Body of pancreas (tissue), 4 donors: ENCODE results near the gene CLEC11A. TPM values are rescaled to one million over a fixed set of nuclear protein-coding genes. Genes with fewer than 3 reads are reported as not detected.
"Not testable (repeated sequence)": the region's sequence is repeated elsewhere in the genome, so short reads cannot be mapped to it uniquely, and the experiment has no call there.

Experiments
- ATAC-seq: fragments of 150-250 bp; one replicate; pipeline ENCODE4 v1.9.1; 2016
- DNase-seq, 4 donors: peaks; one replicate each; pipeline ENCODE4 v3.0.0-alpha.2; 2019
- H3K27ac ChIP-seq, 4 donors: fragments of 200-600 bp; sonication (generic); 1 replicate in 3 of 4; 2 replicates in 1 of 4; pipeline versions ENCODE4 v1.5.1 to v1.6.1; 2016 to 2019; ENCODE audit warnings: mild to moderate bottlenecking in 1 of 4, mixed read lengths in 1 of 4, moderate library complexity in 1 of 4
- H3K27me3 ChIP-seq, 2 donors: fragments of 200-600 bp; sonication (generic); one replicate each; pipeline ENCODE4 v1.6.0; 2016; ENCODE audit warnings: mild to moderate bottlenecking in 1 of 2
- H3K36me3 ChIP-seq, 2 donors: fragments of 200-600 bp; sonication (generic); replicated peaks in 1 of 2; 2 replicates each; pipeline ENCODE4 v1.5.1; 2016; ENCODE audit warnings: low read depth in 2 of 2; ENCODE audit not compliant: insufficient read depth in 1 of 2
- H3K4me1 ChIP-seq: fragments of 200-600 bp; sonication (generic); one replicate; pipeline ENCODE4 v1.6.0; 2016
- H3K4me3 ChIP-seq, 2 donors: fragments of 200-600 bp; sonication (generic); 1 replicate in 1 of 2; 2 replicates in 1 of 2; pipeline ENCODE4 v1.5.1; 2016 to 2019
- H3K9me3 ChIP-seq, 3 donors: fragments of 200-600 bp; sonication (generic); 1 replicate in 2 of 3; 2 replicates in 1 of 3; pipeline ENCODE4 v1.5.1; 2016
- POLR2A ChIP-seq, 3 donors: fragments of 450-650 bp; IDR thresholded peaks; one replicate each; pipeline ENCODE4 v1.6.1; 2016; ENCODE audit warnings: antibody characterized with exemption in 3 of 3, mild to moderate bottlenecking in 2 of 3
- WGBS, 2 donors: methylation state at CpG; one replicate each; pipeline ENCODE4 v1.1.5; 2017; 5-methylcytosine and 5-hydroxymethylcytosine counted together
- intact Hi-C: fragments of 100-400 bp; cut with DNase I; formaldehyde crosslinking; loops from one replicate; pipeline ENCODE4 v1.15.1; 2023
- total RNA-seq, 2 donors: library from RNA; depleted of rRNA; stranded (reverse); fragments of >200 nt; gene quantifications; one replicate each; pipeline ENCODE4 v1.1.0, GENCODE V29; 2016
- TF ChIP-seq, protein P1 (sequence below), 7 experiments: fragments of 450-650 bp in 4 of 7; fragments of 200-600 bp in 3 of 7; sonication (generic) in 3 of 7; IDR thresholded peaks; one replicate each; pipeline ENCODE4 v1.5.1; 2016 to 2019; ENCODE audit warnings: antibody characterized with exemption in 7 of 7

CLEC11A gene
- total RNA-seq, 2 donors from 2014 or later = 5.2 to 24.1 TPM

DNA sequence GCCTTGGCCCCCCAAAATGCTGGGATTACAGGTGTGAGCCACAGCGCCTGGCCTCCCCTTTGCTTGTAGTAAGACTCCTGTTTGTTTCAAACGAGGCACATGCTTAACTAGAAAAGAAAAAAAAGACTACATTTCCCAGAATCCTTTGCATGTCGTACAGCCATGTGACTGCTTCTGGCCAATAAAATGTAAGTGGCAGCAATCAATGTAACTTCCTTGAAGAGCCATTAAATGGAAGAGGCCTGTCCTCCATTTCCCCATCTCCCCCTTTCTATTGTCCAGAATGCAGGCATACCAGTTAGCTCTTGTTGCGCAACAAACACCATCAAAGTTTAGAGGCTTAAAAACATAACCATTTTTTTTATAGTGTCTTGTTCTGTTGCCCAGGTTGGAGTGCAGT lies 36.7 kb downstream of the CLEC11A start:
- intact Hi-C loops = no loop called here
- ATAC-seq (no peak), DNase-seq (no peak)
- WGBS, 2 donors = 60 to 66% methylated on average over 3 to 4 of the region's 4 CpGs
- no peak for TF ChIP-seq POLR2A (IDR thresholded peaks at IDR 0.05)
- TF ChIP-seq, protein P1, sequence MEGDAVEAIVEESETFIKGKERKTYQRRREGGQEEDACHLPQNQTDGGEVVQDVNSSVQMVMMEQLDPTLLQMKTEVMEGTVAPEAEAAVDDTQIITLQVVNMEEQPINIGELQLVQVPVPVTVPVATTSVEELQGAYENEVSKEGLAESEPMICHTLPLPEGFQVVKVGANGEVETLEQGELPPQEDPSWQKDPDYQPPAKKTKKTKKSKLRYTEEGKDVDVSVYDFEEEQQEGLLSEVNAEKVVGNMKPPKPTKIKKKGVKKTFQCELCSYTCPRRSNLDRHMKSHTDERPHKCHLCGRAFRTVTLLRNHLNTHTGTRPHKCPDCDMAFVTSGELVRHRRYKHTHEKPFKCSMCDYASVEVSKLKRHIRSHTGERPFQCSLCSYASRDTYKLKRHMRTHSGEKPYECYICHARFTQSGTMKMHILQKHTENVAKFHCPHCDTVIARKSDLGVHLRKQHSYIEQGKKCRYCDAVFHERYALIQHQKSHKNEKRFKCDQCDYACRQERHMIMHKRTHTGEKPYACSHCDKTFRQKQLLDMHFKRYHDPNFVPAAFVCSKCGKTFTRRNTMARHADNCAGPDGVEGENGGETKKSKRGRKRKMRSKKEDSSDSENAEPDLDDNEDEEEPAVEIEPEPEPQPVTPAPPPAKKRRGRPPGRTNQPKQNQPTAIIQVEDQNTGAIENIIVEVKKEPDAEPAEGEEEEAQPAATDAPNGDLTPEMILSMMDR (IDR thresholded peaks at IDR 0.05) = no peak
- H3K9me3 ChIP-seq = no peaks in the 10 kb centered on the region
- no peak overlapping the region for H3K4me3 ChIP-seq
- H3K4me1 ChIP-seq = no peaks in the 10 kb centered on the region
- no peaks in the 10 kb centered on the region for H3K27me3 ChIP-seq
- H3K36me3 ChIP-seq = no peaks in the 10 kb centered on the region
- no peak overlapping the region for H3K27ac ChIP-seq

DNA sequence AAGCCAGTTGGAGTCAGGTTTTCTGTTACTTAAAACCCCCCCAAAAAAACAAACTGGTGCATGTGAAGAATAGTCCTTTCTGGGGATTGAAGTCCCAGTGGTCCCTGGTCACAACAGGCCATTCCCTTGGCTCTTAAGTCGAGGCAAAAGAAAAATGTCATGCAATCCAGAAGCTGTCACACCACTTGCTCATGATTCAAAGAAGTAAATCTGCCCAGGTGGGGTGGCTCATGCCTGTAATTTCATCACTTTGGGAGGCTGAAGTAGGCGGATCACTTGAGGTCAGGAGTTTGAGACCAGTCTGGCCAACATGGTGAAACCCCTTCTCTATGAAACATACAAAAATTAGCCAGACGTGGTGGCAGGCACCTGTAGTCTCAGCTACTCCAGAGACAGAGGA lies 38.3 kb downstream of the CLEC11A start:
- H3K36me3 ChIP-seq, H3K9me3 ChIP-seq, ATAC-seq, intact Hi-C loops, DNase-seq, H3K27ac ChIP-seq, H3K4me1 ChIP-seq, H3K27me3 ChIP-seq, H3K4me3 ChIP-seq: not testable (repeated sequence)
- 32 to 45% methylated on average over 3 of the region's 3 CpGs for WGBS, 2 donors

DNA sequence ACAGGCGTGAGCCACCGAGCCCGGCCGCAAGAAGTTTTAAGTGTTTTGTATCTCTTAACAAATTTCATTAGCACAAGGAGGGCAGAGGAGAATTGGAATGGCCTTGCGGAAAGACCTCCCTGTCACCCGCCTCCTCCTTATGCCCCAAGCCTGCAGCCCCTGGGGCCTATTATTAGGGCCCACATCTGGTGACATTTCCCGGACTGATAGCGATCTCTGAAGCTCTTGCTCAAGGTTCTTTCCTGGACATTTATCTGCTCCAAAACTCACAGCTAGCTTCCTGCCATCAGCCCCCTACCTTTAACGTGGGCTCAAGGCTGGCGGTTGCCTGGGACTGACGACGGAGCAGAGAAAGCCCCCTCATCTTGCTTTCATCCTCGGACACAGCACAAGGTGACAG lies 40.4 kb downstream of the CLEC11A start:
- H3K4me3 ChIP-seq, H3K9me3 ChIP-seq, ATAC-seq, H3K27ac ChIP-seq, H3K36me3 ChIP-seq, H3K4me1 ChIP-seq, intact Hi-C loops, DNase-seq, H3K27me3 ChIP-seq: not testable (repeated sequence)
- 53 to 58% methylated on average over 8 to 12 of the region's 13 CpGs for WGBS, 2 donors

DNA sequence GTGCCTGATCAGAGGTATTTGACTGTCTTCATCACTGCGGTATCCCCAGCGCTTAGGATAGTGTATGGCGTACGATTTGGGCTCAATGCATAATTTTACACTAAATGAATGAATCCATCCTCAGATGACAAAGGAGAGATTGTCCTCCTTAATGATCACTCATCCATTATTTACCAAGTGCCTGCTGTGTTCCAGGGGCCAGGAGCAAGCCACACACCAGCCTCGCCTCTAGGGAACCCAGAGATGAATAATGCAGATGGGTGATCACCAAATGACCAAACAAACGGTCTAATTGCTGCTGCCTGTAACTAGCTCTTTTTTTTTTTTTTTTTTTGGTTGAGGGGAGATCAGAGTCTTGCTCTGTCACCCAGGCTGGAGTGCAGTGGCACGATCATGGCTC lies 41.2 kb downstream of the CLEC11A start:
- Histone ChIP-seq H3K4me3 (no peak overlapping the region), H3K27me3 (no peaks in the 10 kb centered on the region), H3K4me1 (no peaks in the 10 kb centered on the region), H3K9me3 (no peaks in the 10 kb centered on the region), H3K36me3 (no peaks in the 10 kb centered on the region), H3K27ac (no peak overlapping the region)
- no peak for DNase-seq
- TF ChIP-seq, protein P1 (IDR thresholded peaks at IDR 0.05) = no peak
- no peak for TF ChIP-seq POLR2A (IDR thresholded peaks at IDR 0.05)
- intact Hi-C loops = no loop called here
- WGBS, 2 donors = 48 to 52% methylated on average over 7 of the region's 7 CpGs
- no peak for ATAC-seq

DNA sequence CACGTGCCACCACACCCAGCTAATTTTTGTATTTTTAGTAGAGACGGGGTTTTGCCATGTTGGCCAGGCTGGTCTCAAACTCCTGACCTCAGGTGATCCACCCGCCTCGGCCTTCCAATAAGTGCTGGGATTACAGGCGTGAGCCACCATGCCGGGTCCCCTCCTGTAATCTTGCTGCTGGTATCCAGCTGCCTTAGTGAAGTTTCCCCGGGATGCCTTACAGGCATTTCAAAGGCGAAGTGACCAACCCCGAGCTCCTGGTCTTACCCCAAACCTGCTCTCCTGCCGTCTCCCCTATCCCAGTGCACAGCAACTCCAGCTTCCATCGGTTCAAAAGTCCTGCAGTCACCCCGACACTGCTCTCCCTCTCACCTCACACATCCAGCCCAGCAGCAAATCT lies 43.6 kb downstream of the CLEC11A start:
- H3K27me3 ChIP-seq, H3K9me3 ChIP-seq, intact Hi-C loops, H3K4me1 ChIP-seq, H3K27ac ChIP-seq, DNase-seq, H3K36me3 ChIP-seq, H3K4me3 ChIP-seq, ATAC-seq: not testable (repeated sequence)
- WGBS, 2 donors = 51 to 69% methylated on average over 12 of the region's 12 CpGs

DNA sequence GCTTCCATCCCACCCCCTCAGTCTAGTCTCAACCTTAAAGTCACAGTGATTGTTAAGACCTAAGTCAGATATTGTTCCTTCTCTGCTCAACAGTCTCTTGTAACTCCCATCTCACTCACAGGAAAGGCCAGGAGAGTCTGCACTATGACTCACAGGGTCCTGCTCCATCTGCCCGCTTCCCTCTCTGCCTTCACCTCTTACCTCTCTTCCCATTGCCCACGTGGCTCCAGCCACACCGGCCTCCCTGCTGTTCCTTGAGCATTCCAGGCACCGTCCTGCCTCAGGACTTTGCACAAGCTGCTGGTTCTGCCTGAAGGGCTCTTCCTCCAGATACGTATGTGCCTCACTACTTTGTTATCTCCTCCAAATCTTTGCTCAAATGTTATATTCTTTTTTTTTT lies 44.1 kb downstream of the CLEC11A start:
- intact Hi-C loops, H3K27ac ChIP-seq, H3K9me3 ChIP-seq, DNase-seq, H3K36me3 ChIP-seq, ATAC-seq, H3K4me1 ChIP-seq, H3K27me3 ChIP-seq, H3K4me3 ChIP-seq: not testable (repeated sequence)
- 23 to 27% methylated on average over 5 of the region's 5 CpGs for WGBS, 2 donors

DNA sequence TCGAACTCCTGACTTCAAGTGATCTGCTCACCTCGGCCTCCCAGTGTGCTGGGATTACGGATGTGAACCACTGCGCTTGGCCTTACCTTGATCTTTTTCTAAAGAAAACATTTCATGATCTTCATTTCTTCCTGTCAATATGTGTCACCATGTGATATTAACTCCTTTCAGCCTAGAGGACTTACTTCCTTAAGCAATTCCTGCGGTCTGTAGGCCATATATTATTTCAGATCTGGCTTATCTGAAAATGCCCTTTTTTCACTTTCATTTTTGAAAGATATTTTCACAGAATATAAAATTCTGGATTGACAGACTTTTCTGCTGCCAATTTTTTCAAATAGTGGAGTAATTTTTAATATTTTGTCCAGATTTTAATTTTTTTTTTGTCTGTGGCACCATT lies 45.1 kb downstream of the CLEC11A start:
- TF ChIP-seq POLR2A (IDR thresholded peaks at IDR 0.05) = no peak
- TF ChIP-seq, protein P1 (IDR thresholded peaks at IDR 0.05) = no peak
- no peak for DNase-seq
- WGBS, 2 donors = 46 to 49% methylated on average over 5 of the region's 5 CpGs
- Histone ChIP-seq H3K4me3 (no peak overlapping the region), H3K4me1 (no peaks in the 10 kb centered on the region), H3K9me3 (peaks cover 0 to 5% (median 0%) of the 10 kb centered on the region in 3 donors), H3K27ac (no peak overlapping the region), H3K36me3 (no peaks in the 10 kb centered on the region), H3K27me3 (no peaks in the 10 kb centered on the region)
- no peak for ATAC-seq
- intact Hi-C loops = no loop called here

DNA sequence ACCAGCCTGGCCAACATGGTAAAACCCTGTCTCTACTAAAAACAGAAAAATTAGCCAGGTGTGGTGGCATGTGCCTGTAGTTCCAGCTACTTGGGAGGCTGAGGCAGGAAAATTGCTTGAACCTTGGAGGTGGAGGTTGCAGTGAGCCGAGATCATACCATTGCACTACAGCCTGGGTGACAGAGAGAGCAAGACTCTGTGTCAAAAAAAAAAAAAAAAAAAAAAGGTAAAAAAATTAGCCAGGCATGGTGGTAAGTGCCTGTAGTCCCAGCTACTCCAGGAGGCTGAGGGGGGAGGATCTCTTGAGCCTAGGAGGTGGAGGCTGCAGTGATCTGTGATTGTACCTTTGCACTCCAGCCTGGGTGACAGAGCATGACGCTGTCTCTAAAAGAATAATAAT lies 47.0 kb downstream of the CLEC11A start, which contains the start of gene GPR32:
GPR32 (plus strand) TSS at position 301 of the 400 bp plus-strand sequence. CDS start 137 bp downstream, outside the sequence.
- WGBS, 2 donors = 44 to 54% methylated on average over 2 of the region's 2 CpGs
- H3K4me1 ChIP-seq, H3K36me3 ChIP-seq, H3K4me3 ChIP-seq, DNase-seq, ATAC-seq, H3K27ac ChIP-seq, H3K27me3 ChIP-seq, H3K9me3 ChIP-seq, intact Hi-C loops: not testable (repeated sequence)
